Measurements from ENCODE around the gene EPC1. TPM values are rescaled to one million over a fixed set of nuclear protein-coding genes. Genes with fewer than 3 reads are reported as not detected.

The EPC1 gene
- total RNA-seq, 2 donors from 2014 or later: 21.0 to 23.0 TPM

- no peak for DNase-seq
- intact Hi-C loops (cut with DNase I): no loop called here
Measured at GRCh38 chr10:32317795-32318357, 29.1 kb downstream of the EPC1 start.

DNA sequence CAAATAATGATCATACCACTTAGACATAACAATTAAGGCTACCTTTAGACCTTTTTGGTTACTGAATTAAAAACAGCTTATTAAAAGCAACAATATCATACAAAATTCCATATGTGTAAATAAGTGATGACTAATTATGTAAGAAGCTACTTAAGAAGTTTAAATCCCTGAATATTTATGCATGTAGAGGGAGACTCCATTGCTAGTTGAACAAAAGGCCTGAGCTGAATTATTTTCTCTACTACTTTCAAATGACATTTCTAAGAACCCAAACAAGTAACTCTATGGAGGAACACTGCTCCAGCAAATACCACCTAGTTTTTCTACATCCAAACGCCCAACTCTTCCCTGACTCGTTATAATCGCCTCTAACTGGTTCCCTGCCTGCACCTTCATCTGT lies 31.5 kb downstream of the EPC1 start:
- intact Hi-C loops (cut with DNase I): no loop called here
- no peak for ATAC-seq
- DNase-seq: no peak

More at GRCh38 chr10:32317795-32318357, 29.1 kb downstream of the EPC1 start:
- ATAC-seq: no peak

DNA sequence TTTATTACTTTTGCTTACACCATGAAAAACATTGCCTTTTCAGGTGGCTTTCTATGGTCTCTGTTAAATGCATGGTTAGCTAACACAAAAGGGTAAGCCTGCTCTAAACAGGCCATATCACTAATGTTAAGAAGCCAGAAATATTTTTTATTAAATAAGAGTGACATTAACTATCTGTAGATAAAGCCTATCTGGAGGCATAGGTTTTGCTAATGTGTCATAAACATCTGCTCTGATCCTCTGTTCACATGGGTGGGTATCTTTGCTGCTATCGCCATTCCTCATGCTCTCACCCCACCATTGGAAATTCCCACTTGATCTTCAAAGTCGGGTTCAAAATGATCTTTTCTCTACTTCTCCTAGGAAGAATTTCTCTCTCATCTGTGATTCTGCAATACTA lies 32.4 kb downstream of the EPC1 start:
- intact Hi-C loops (cut with DNase I): no loop called here
- ATAC-seq: no peak

DNA sequence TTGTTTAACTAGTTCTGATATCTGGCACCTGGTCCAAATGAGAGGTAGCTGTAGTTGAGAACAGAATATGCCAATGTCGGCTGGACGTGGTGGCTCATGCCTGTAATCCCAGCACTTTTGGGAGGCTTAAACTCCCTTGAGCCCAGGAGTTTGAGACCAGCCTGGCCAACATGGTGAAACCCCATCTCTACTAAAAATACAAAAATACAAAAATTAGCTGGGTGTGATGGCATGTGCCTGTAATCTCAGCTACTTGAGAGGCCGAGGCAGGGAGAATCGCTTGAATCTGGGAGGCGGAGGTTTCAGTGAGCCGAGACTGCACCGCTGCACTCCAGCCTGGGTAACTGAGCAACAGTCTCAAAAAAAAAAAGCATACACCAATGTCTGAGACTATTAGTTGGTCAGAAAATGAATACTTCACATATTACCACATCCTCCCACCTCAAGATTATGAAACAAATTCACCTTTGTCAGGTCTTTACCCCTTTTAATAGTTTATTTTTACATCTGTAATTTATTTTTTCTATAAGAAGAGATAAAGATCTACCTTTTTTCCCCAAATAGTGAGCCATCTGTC lies 38.8 kb downstream of the EPC1 start:
- intact Hi-C loops (cut with DNase I): no loop called here
- ATAC-seq (peak in 1 of 2 donors; percentile 38), DNase-seq (no peak)

More for the DNA sequence above, 32.4 kb downstream of the EPC1 start:
- DNase-seq: no peak

DNA sequence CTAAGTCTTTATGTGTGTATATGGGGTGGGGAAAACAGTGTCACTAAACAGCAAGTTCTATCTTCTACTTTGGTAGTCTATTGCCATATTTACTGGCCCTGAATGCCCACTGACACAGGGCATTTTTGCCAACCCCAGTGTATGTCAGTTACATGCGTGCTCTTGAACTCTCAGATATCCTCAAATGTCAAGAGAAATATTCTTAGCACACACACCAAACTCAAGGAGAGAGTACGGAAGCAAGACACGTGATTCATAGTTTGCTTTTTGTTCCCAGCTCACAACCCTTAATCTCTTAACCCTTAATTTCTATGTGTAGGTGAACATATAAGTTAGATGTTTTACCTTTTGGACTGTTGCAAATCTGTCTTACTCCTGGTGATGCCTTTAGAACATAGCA lies 39.3 kb downstream of the EPC1 start:
- intact Hi-C loops (cut with DNase I): no loop called here
- no peak for DNase-seq
- no peak for ATAC-seq

GRCh38 chr10:32299354-32299980 lies 47.5 kb downstream of the EPC1 start:
- ATAC-seq: no peak
- intact Hi-C loops (cut with DNase I): no loop called here
- no peak for DNase-seq

GRCh38 chr10:32298075-32298812 lies 48.7 kb downstream of the EPC1 start:
- ATAC-seq: no peak
- intact Hi-C loops (cut with DNase I): no loop called here
- no peak for DNase-seq

- ATAC-seq (no peak), DNase-seq (no peak)
- intact Hi-C loops (cut with DNase I): no loop called here
Measured at GRCh38 chr10:32295027-32295426, 51.9 kb downstream of the EPC1 start.

- intact Hi-C loops (cut with DNase I): no loop called here
- no peak for DNase-seq
- no peak for ATAC-seq
Measured at GRCh38 chr10:32293581-32293980, 53.4 kb downstream of the EPC1 start.

DNA sequence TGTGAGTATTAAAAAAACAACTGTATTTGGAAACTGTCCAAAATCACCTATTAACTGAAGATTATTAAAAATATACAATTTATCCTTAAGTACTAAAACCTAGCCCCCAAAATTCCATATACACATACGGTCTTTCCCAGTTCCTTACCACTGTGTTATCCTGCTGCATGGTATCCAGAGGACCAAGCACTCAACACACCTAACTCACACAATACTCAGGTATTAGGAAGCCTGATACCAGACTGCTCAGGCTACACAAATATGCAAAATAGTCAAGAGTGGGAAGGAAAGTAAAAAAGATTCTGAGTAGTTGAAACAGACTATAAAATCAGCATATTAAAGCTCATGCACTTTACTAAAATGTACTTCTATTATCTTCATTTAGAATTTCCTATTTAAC lies 67.2 kb downstream of the EPC1 start:
- DNase-seq (no peak), ATAC-seq (no peak)
- intact Hi-C loops (cut with DNase I): loop anchor here in 1 of 2 donors (10.0 kb wide), 1 partner anchor 255 kb away; no protein-coding TSS in a partner anchor

- intact Hi-C loops (cut with DNase I): no loop called here
- ATAC-seq (no peak), DNase-seq (no peak)
Measured at GRCh38 chr10:32273336-32273735, 73.6 kb downstream of the EPC1 start.

DNA sequence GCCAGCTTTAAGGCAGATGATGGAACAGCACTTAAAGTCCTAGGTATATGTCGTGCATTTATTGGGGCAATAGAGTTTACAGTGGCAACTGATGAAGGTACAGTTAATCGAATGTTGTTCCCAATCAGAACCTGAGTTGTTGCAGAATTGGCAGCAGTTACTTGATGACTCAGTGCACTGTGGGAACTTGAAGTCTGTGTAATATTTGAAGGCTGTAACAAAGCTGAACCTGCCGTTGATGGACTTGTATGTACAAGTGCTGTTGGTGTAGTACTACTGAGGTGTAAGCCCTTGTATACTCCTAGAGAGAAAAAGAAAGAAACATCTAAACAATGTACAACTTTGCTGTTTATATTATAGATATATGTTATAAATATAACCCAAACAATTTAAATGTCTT lies 75.3 kb downstream of the EPC1 start:
- DNase-seq (no peak), ATAC-seq (peak in 1 of 2 donors; percentile 51)
- intact Hi-C loops (cut with DNase I): no loop called here

DNA sequence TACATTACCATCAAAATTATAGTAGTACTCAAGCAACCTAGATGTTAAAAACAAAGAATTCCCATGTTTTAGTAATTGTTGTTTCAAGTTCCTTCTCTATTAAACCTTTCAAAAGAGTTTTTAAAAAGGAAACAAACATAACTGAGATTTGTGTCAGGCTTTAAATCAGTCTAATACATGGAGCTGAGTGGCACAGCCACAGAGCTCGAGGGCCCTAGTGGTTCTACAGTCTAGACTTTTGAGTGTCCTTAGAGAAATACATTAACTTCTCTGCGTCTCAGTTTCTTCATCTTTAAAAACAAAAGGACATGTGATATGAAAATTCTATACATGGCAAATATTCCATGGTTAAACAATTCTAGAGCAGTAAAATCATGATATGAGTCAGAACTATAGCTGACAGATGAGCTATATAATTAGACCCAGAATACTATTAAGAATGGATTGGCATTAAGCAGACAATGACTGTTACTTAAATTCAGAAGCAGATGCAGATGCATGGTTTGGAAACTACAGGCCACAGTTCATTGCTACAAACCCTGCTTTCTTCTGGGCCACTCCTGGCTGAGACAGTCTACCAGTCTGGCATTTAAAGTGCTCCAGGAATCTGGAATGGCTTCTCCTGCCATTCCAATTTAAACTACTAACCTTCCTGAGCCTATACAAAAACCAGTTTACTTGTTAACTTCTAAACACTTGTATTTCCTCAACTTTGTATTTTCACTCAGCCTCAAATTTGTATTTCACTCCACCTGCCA lies 77.4 kb downstream of the EPC1 start:
- ATAC-seq: no peak
- intact Hi-C loops (cut with DNase I): no loop called here

GRCh38 chr10:32268788-32269187 lies 78.2 kb downstream of the EPC1 start:
- DNase-seq (no peak), ATAC-seq (no peak)
- intact Hi-C loops (cut with DNase I): no loop called here

More for the DNA sequence above, 77.4 kb downstream of the EPC1 start:
- no peak for DNase-seq

- ATAC-seq (peak in 1 of 2 donors; percentile 12), DNase-seq (no peak)
- intact Hi-C loops (cut with DNase I): no loop called here
Measured at GRCh38 chr10:32266979-32267378, 80.0 kb downstream of the EPC1 start.

- ATAC-seq: no peak
- DNase-seq: no peak
- intact Hi-C loops (cut with DNase I): no loop called here
Measured at GRCh38 chr10:32266566-32266965, 80.4 kb downstream of the EPC1 start.

DNA sequence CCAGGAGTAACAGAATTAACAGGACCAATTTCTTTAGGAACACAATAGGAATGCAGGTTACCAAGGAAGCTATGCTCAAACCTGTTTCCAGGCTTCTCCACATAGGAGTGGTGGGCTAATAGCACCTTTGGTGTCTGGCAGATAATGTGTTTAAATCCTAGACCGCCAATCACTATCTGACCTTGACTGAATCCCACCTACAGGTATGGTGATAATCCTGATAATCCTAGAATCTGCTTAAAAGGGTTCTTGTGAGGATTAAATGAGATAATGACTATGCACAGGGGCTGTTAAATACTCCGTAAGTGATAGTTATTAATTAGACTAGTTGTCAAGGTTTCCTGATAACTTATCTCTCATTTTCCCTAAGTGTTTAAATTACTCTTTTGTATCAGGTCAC lies 81.2 kb downstream of the EPC1 start:
- no peak for DNase-seq
- no peak for ATAC-seq
- intact Hi-C loops (cut with DNase I): no loop called here

GRCh38 chr10:32263300-32263699 lies 83.7 kb downstream of the EPC1 start:
- intact Hi-C loops (cut with DNase I): no loop called here
- ATAC-seq (peak in 1 of 2 donors; percentile 31), DNase-seq (no peak)

GRCh38 chr10:32259551-32259950 lies 87.4 kb downstream of the EPC1 start:
- intact Hi-C loops (cut with DNase I): loop anchor here in 1 of 2 donors (5.0 kb wide), 1 partner anchor 88 kb away; the partner anchor contains the start of gene EPC1
- no peak for ATAC-seq
- no peak for DNase-seq

Data from left cardiac atrium (tissue), 4 donors.